Mucosa of stomach (tissue), 1 donor: ENCODE data around the gene VDR.

Experiments
- H3K27me3 ChIP-seq: one replicate; pipeline ENCODE4 v1.7.0; 2013; ENCODE audit warnings: mild to moderate bottlenecking, low read length; ENCODE audit not compliant: control insufficient read depth, insufficient read depth
- H3K36me3 ChIP-seq: one replicate; pipeline ENCODE4 v1.7.0; 2013; ENCODE audit warnings: low read length; ENCODE audit not compliant: control insufficient read depth, insufficient read depth
- H3K4me1 ChIP-seq: one replicate; pipeline ENCODE4 v1.7.0; 2013; ENCODE audit warnings: mild to moderate bottlenecking, low read length; ENCODE audit not compliant: control insufficient read depth, insufficient read depth
- H3K4me3 ChIP-seq: one replicate; pipeline ENCODE4 v1.7.0; 2013; ENCODE audit warnings: low read length
- H3K9ac ChIP-seq: one replicate; pipeline ENCODE4 v1.7.0; 2013; ENCODE audit warnings: mild to moderate bottlenecking, low read length, moderate library complexity
- H3K9me3 ChIP-seq: one replicate; pipeline ENCODE4 v1.7.0; 2013; ENCODE audit warnings: mild to moderate bottlenecking, low read length, moderate library complexity; ENCODE audit not compliant: control insufficient read depth
- donor health status: Pancreatic carcinoma.

Gene VDR

GRCh38 chr12:47941871-47942613 is 37.2 kb upstream of the VDR start:
- Histone ChIP-seq H3K4me1 (peaks cover 11% of the 10 kb centered on the region), H3K4me3 (no peak overlapping the region), H3K27me3 (peaks cover 22% of the 10 kb centered on the region), H3K36me3 (no peaks in the 10 kb centered on the region), H3K9me3 (no peaks in the 10 kb centered on the region), H3K9ac (no peak overlapping the region)

DNA sequence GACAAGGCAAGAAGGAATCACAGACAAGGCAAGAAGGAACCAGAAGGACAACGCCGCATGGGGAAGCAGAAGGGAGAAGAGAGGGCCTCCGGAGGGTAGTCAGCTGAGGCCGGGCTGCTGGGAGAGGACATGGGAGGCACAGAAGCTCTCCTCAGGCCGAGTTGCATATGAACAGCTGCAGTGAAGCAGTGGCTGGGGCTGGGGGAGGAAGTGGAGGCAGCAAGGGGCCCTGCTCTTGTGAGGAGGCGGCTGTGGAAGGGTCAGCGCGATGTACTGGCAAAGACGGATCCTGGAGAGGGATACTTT is 36.6 kb upstream of the VDR start:
- no peaks in the 10 kb centered on the region for H3K36me3 ChIP-seq
- H3K4me1 ChIP-seq: peaks cover 11% of the 10 kb centered on the region
- H3K4me3 ChIP-seq: no peak overlapping the region
- no peaks in the 10 kb centered on the region for H3K9me3 ChIP-seq
- H3K27me3 ChIP-seq: peaks cover 22% of the 10 kb centered on the region
- no peak overlapping the region for H3K9ac ChIP-seq

GRCh38 chr12:47940773-47941474 is 36.1 kb upstream of the VDR start:
- peaks cover 11% of the 10 kb centered on the region for H3K4me1 ChIP-seq
- H3K9me3 ChIP-seq: no peaks in the 10 kb centered on the region

GRCh38 chr12:47939009-47939601 is 34.3 kb upstream of the VDR start:
- H3K9ac ChIP-seq: no peak overlapping the region
- no peak overlapping the region for H3K4me3 ChIP-seq
- no peaks in the 10 kb centered on the region for H3K9me3 ChIP-seq
- no peaks in the 10 kb centered on the region for H3K36me3 ChIP-seq
- H3K27me3 ChIP-seq: peaks cover 22% of the 10 kb centered on the region
- peaks cover 11% of the 10 kb centered on the region for H3K4me1 ChIP-seq

More at GRCh38 chr12:47940773-47941474, 36.1 kb upstream of the VDR start:
- no peak overlapping the region for H3K9ac ChIP-seq
- peaks cover 22% of the 10 kb centered on the region for H3K27me3 ChIP-seq
- no peaks in the 10 kb centered on the region for H3K36me3 ChIP-seq
- H3K4me3 ChIP-seq: no peak overlapping the region

DNA sequence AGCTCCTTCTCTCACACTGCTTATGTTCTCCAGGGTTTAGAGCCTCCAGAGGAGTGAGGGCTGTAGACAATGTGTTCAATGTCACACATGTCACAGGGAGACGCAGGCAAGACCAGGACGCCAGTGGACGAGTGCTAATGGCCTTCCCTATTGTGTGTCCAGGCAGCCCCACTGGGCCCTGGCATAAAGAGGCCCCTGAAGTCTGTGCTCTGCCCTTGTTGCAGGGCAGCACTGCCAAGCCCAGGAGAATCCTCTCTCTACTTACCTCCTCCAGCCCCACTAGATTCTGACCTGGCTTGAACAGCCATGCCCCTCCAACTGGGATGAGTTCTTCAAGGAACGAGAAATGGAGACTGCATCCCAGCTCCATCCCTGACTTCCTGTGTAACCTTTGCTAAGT is 33.8 kb upstream of the VDR start:
- H3K36me3 ChIP-seq: no peaks in the 10 kb centered on the region
- no peaks in the 10 kb centered on the region for H3K9me3 ChIP-seq
- H3K27me3 ChIP-seq: peaks cover 19% of the 10 kb centered on the region
- H3K9ac ChIP-seq: no peak overlapping the region
- peaks cover 11% of the 10 kb centered on the region for H3K4me1 ChIP-seq
- H3K4me3 ChIP-seq: no peak overlapping the region

DNA sequence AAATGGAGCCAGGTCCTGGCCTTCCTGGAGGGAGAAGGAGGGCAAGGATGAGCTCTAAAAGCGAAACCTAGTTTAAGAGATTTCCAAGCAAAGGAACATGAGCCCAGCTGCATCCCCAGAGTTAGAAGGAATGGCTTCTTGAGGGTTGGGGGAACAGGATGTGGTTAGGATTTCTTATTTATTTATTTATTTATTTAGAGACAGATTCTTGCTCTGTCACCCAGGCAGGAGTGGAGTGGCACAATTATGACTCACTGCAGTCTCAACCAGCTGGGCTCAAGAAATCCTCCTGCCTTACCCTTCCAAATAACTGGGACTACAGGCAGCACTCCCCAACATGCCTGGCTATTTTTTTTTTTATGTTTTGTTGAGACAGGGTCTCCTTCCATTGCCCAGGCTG is 33.3 kb upstream of the VDR start:
- Histone ChIP-seq H3K4me1 (peaks cover 11% of the 10 kb centered on the region), H3K9ac (no peak overlapping the region), H3K9me3 (no peaks in the 10 kb centered on the region), H3K36me3 (no peaks in the 10 kb centered on the region), H3K4me3 (no peak overlapping the region), H3K27me3 (peaks cover 15% of the 10 kb centered on the region)

- Histone ChIP-seq H3K9ac (no peak overlapping the region), H3K4me3 (no peak overlapping the region), H3K9me3 (no peaks in the 10 kb centered on the region), H3K4me1 (no peaks in the 10 kb centered on the region), H3K36me3 (no peaks in the 10 kb centered on the region), H3K27me3 (no peaks in the 10 kb centered on the region)
Observed at GRCh38 chr12:47935184-47935583, 30.4 kb upstream of the VDR start.

GRCh38 chr12:47931187-47931586 is 26.4 kb upstream of the VDR start:
- Histone ChIP-seq H3K9me3 (no peaks in the 10 kb centered on the region), H3K4me3 (no peak overlapping the region), H3K27me3 (peaks cover 4% of the 10 kb centered on the region), H3K4me1 (no peaks in the 10 kb centered on the region), H3K9ac (no peak overlapping the region), H3K36me3 (no peaks in the 10 kb centered on the region)

GRCh38 chr12:47930634-47931033 is 25.8 kb upstream of the VDR start:
- H3K27me3 ChIP-seq: peaks cover 4% of the 10 kb centered on the region
- H3K9ac ChIP-seq: no peak overlapping the region
- no peaks in the 10 kb centered on the region for H3K4me1 ChIP-seq
- H3K9me3 ChIP-seq: no peaks in the 10 kb centered on the region
- H3K36me3 ChIP-seq: no peaks in the 10 kb centered on the region
- no peak overlapping the region for H3K4me3 ChIP-seq

- H3K9ac ChIP-seq: no peak overlapping the region
- no peak overlapping the region for H3K4me3 ChIP-seq
- H3K36me3 ChIP-seq: no peaks in the 10 kb centered on the region
- peaks cover 4% of the 10 kb centered on the region for H3K27me3 ChIP-seq
- no peaks in the 10 kb centered on the region for H3K4me1 ChIP-seq
- H3K9me3 ChIP-seq: no peaks in the 10 kb centered on the region
Observed at GRCh38 chr12:47927346-47927745, 22.6 kb upstream of the VDR start.

DNA sequence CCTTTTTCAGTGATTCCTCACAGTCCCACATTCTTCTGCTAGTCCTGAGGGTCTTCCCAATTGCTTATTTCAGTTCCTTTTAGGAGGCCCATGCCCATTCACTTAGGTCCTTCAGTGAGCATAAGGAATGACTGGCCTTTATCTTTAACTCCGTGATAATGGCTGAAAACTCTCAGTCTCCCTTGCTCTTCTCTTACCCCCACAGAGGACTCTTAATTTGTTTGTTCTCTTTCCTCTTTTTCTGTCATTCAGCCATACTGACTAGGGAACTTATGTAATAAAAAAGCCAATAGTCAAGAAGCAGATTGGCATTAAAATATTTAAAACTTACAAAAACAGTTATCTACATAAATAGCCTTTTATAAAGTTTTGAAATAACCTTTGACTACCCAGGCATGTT is 17.1 kb upstream of the VDR start:
- Histone ChIP-seq H3K9me3 (no peaks in the 10 kb centered on the region), H3K36me3 (no peaks in the 10 kb centered on the region)

GRCh38 chr12:47920913-47921312 is 16.1 kb upstream of the VDR start:
- Histone ChIP-seq H3K9me3 (no peaks in the 10 kb centered on the region), H3K36me3 (no peaks in the 10 kb centered on the region), H3K9ac (no peak overlapping the region)

More for the DNA sequence above, 17.1 kb upstream of the VDR start:
- Histone ChIP-seq H3K27me3 (no peaks in the 10 kb centered on the region), H3K4me1 (no peaks in the 10 kb centered on the region), H3K9ac (no peak overlapping the region), H3K4me3 (no peak overlapping the region)

More at GRCh38 chr12:47920913-47921312, 16.1 kb upstream of the VDR start:
- Histone ChIP-seq H3K27me3 (no peaks in the 10 kb centered on the region), H3K4me3 (no peak overlapping the region), H3K4me1 (no peaks in the 10 kb centered on the region)
